ENCODE measurements around the gene ECHS1.
"Not testable (repeated sequence)": the region's sequence is repeated elsewhere in the genome, so short reads cannot be mapped to it uniquely, and the experiment has no call there.

Gene ECHS1

GRCh38 chr10:133373174-133374090, at the start of gene ECHS1:
ECHS1 (minus strand) TSS chr10:133373354; CDS start chr10:133373333, 21 bp downstream.
- DNase-seq (ENCODE audit: low read depth in 2 of 2), result peak; percentile 84 to 95

DNA sequence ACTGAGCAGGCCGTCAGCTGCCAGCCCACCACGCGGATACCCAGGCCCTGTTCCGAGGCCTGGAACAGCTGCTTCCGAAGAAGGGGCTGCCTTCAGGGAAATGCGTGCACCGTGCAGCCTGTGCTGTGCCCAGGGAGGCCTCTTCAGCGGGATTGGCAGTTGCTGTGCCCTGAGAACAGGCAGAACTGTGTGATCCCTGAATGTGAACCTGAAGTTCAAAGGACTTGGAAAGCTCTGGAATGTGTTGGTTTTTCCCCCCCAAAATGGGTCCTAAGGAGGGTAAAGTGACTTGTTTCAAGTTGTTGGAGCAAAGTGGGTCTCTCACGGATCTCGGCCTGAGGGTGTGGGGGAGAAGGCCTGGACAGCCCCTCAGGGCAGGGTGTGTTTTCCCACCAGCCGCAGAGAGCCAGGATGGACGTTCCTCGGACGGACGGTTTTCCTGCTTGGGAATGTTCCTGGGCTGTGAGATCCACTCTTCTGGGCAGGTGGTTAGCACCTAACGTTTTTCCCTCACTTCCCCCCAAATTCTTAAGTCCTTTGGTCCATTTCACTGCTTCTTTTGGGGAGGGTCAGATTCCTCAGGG, 49.2 kb upstream of the ECHS1 start:
- DNase-seq (ENCODE audit: low read depth in 2 of 2), result no peak

DNA sequence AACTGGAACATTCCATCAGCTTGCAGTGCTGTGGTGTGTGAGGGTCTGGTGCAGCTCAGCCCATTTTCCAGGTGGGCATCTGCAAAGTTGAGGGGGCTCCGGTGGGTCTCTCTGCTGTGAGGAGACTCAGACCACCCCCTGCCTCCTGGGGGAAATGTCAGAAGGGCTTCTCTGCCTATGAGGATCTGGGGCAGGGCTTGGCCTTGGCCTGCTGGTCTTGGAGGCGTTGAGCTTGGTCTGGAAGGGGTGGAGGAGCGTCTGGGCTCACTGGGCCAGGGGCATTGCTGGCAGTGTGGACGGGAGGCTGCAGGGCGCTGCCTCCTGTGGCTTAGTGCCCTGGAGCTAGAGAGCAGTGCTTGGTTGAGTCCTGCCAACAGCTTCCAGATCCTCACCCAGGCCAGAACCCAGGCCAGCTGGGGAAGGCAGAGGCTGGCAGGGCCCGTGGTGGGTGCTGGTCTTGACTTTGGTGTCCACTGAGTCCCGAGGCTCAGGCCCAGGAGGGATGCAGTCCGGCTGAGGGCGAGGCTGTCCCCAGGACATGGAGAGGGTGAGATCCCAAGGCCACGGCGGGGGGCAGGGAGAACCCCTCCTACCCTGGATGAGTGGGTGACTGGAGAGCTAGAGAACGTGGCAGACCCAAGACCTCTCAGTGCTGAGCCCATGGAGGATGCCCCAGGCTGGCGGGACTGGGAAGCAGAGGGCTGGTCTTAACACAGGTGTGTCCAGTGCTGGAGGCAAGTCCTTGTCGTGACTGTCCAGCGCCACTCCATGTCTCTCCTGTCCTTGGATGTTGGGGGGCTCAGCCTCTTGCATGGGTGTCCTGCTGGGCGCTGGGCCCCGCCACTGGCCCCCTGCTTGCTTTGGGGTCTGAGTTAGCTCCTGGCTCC, 48.4 kb upstream of the ECHS1 start:
- no peak for DNase-seq (ENCODE audit: low read depth in 2 of 2)

GRCh38 chr10:133420579-133420978, 47.4 kb upstream of the ECHS1 start:
- DNase-seq (ENCODE audit: low read depth in 2 of 2), result no peak

GRCh38 chr10:133420028-133420427, 46.9 kb upstream of the ECHS1 start:
- DNase-seq (ENCODE audit: low read depth in 2 of 2), result no peak

DNA sequence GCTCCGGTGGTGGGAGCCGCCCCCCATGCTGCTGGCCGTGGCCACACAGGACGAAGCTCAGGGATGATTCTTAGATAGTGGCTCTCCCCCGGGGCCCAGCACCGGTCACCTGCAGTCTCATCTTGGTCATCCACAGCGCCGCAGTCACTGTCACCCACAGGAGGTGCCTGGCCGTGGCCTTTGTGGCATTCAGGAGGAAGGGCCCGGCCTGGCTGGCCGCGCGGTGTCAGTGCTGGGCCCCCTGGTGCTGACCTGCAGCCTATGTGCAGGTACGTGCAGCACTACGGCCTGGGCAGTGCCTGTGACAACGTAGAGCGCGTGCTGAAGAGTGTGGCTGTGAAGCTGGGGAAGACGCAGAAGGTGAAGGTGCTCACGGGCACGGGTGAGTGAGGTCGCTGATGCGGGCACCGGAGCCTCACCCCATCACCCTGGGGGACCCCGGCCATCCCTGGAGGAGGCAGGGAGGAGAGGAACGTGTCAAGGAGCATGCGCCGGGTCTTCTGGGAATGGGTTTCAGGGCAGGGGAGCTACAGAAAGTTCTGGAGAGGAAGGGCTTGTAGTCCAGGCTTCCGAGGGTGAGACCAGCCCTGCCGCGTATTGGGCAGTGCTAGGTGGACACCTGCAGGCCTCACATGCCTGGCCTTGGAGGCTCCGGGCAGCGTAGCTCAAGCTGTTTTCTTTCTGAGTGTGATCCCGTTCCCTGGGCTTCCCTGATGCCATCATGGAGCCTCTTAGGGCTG, 46.2 kb upstream of the ECHS1 start:
- no peak for DNase-seq (ENCODE audit: low read depth in 2 of 2)

- no peak for DNase-seq (ENCODE audit: low read depth in 2 of 2)
Measured at GRCh38 chr10:133418289-133418993, 45.3 kb upstream of the ECHS1 start.

DNA sequence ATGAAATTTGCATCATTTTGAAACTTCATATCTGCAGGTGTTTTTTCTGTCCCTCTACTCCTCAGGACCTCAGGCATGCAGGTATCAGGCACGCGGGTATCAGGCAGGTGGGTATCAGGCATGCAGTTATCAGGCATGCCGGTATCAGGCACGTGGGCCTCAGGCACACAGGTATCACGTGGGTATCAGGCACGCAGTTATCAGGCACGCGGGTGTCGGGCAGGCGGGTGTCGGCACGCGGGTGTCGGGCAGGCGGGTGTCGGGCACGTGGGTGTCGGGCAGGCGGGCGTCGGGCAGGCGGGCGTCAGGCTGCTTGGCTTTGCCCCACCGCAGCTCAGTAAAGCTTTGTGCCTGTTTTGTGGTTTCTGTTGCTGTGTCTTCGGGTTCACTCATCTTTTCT, 42.6 kb upstream of the ECHS1 start:
- no peak for DNase-seq (ENCODE audit: low read depth in 2 of 2)

- DNase-seq (ENCODE audit: low read depth in 2 of 2), result not testable (repeated sequence)
Measured at GRCh38 chr10:133414401-133414800, 41.2 kb upstream of the ECHS1 start.

GRCh38 chr10:133412381-133412711, 39.2 kb upstream of the ECHS1 start:
- DNase-seq (ENCODE audit: low read depth in 2 of 2), result no peak

DNA sequence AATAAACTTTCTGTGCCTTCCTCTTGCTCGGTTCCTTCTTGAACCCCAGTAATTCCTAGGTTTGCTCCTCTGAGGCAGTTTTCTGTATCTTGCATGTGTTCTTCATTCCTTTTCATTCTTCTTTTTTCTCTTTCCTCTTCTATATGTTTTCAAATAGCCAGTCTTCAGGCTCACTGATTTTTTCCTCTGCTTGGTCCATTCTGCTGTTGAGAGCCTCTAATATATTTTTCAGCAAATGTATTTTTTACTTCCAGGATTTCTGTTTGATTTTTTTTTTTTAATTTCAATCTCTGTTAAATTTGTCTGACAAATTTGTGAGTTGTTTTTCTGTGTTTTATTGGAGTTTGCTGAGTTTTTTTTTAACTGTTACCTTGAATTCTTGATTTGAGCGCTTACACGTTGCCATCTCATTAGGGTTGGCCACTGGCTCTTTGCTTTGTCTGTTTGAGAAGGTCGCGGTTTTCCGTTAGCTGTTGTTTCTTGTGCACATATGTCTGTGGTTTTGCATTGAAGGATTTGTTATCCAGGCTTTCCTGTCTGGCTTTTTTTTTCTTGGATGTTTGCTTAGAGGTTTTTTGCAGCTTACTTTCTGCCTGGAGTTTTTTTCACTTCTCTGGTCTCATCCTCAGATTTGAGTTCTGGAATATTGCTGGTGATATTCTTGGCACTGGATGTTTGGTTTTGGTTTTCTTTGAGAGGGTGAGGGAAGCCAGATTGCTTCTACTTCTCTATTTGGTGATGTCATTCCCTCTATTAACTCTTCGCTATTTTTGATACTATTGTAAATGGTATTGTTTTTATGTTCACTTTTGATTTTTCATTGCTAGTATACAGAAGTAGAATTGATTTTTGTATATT, 38.6 kb upstream of the ECHS1 start:
- DNase-seq (ENCODE audit: low read depth in 2 of 2), result no peak

DNA sequence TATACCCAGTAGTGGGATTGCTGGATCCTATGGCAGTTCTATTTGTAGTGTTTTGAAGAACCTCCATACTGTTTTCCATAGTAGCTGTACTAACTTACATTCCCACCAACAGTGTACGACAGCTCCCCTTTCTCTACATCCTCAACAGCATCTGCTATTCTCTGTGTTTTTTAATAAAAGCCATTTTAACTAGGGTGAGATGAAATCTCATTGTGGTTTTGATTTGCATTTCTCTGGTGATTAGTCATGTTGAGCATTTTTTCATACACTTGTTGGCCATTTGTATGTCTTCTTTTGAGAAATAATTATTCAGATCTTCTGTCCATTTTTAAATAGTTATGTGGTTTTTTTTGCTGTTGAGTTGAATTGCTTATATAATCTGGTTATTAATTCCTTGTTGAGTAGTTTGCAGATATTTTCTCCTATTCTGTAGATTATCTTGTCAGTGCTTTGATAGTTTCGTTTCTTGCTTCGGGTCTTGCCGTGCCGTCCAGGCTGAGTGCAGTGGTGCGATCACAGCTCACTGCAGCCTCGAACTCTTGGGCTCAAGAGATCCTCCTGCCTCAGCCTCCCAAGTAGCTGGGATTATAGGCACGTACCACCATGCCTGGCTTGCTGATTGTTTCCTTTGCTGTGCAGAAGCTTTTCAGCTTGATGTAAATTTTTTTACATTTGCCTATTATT, 32.8 kb upstream of the ECHS1 start:
- DNase-seq (ENCODE audit: low read depth in 2 of 2), result no peak

DNA sequence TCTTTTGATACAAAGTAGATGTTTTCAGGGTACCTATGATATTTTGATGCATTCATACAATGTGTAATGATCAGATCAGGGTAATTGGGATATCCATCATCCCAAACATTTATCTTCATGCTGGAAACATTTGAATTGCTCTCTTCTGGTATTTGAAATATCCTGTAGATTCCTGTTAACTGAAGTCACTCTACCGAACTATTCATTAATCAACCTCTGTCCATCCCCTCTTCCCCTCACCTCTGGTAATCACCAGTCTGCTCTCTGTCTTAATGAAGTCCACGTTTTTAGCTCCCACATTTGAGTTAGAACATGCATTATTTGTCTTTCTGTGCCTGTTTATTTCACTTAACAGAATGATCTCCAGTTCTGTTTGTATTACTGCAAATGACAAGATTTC, 32.1 kb upstream of the ECHS1 start:
- no peak for DNase-seq (ENCODE audit: low read depth in 2 of 2)

GRCh38 chr10:133403784-133404183, 30.6 kb upstream of the ECHS1 start:
- no peak for DNase-seq (ENCODE audit: low read depth in 2 of 2)

- no peak for DNase-seq (ENCODE audit: low read depth in 2 of 2)
Measured at GRCh38 chr10:133403359-133403758, 30.2 kb upstream of the ECHS1 start.

DNA sequence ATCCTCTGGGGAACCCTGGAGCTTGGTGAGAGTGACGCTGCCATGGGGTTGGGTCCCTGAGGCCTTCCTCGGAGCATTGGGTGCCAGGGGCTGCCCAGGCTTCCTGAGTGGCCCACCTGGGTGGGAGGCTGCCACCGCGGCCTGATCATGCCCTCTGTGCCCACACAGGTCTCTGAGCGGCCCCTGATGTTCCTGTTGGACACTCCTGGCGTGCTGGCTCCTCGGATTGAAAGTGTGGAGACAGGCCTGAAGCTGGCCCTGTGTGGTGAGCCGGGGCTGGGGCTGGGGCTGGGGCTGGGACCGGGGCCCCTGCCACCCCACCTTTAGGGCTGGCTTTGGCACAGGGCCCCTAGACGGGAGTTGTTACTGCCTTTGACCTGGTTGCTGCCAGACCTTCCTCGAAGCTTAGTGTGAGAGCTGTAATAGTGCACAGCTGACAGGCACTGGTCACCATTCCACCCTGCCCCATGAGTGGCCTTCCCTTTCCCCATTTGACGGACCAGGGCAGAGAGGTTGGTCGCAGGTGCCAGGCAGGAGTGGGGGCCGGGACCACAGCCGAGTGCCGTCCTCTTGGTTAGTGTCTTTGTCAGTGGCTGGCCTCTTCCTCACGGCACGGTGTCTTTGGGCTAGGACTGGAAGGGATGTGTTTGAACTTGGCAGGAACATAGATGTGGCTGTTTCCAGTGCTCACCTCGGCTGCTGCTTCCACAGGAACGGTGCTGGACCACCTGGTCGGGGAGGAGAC, 29.0 kb upstream of the ECHS1 start:
- no peak for DNase-seq (ENCODE audit: low read depth in 2 of 2)

DNA sequence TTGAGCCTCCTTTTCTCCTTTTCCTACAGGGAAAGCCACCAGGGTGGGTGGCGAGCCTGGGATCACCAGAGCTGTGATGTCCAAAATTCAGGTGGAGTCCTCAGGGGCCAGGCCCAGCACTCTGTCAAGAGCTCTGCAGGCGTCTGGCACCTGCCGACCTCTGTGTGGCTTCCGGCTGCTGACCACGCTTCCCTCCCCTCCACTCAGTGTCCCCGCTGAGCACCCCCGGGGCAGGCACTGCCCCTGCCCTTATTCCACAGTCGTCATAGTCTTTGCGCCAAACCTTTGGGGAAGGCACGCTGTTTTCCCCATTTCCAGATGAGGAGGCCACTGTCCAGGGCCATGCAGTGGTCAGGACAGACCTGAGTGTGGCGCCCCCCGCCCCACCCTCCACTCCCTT, 28.3 kb upstream of the ECHS1 start:
- no peak for DNase-seq (ENCODE audit: low read depth in 2 of 2)

DNA sequence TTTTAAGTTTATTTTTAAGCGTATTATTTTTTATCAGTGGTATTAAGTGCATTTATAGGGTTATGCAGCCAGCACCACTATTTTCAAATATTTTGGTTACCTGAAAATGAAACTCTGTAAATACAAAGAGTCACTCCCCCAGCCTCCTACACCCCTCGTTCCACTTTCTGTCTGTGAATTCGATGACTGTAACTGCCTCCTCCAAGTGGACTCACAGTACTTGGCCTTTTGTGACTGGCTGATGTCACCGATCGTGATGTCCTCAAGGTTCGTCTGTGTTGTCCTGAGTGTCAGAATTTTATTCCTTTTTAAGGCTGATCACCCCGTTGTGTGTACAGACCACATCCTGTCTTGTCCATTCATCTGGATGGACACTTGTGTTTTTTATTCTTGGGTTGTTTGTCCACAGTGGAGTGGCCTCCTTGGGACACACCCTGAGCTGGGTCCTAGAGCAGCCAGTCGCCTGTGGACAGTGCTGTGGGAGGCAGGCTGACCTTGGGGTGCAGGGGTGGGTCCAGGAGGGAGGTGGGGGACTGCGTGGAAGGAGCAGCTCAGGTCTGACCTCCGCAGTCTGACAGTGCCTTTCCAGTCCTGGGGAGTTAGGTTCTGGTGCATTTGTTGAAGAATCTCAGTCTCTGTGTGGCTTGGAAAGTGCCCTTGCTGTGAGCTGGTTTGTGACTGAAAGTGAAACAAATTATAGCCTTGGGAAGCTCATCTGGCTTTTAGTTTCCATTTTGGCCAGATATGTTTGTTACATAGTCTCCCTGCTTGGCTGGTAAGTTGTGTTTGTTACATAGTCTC, 27.7 kb upstream of the ECHS1 start:
- no peak for DNase-seq (ENCODE audit: low read depth in 2 of 2)
